A673 (cell line): Measurements from ENCODE around the gene C1orf74. TPM values are rescaled to one million over a fixed set of nuclear protein-coding genes. Genes with fewer than 3 reads are reported as not detected.

ENCODE experiments used
- BruUV-seq: library from RNA; stranded (reverse); fragments of 400-500 nt; replicated peaks from 2 replicates; lab custom pipeline; 2021; lab: Mats Ljungman, UMichigan
- CTCF ChIA-PET: fragments of 300-600 bp; sonication (Branson Sonifier 250); formaldehyde crosslinking; loops from one replicate; lab custom pipeline; 2022; ENCODE audit warnings: antibody characterized with exemption; lab: Charles Lee
- POLR2A ChIA-PET: fragments of 300-600 bp; sonication (Branson Sonifier 250); formaldehyde crosslinking; loops from one replicate; lab custom pipeline; 2022; ENCODE audit warnings: antibody characterized with exemption; ENCODE audit not compliant: low non-redundant PET; lab: Charles Lee
- DNase-seq: peaks from one replicate; pipeline ENCODE4 v3.0.0-alpha.2; 2015; ENCODE audit warnings: low spot score
- H3K27ac ChIP-seq: fragments of 200-600 bp; sonication (generic); 2 replicates; pipeline ENCODE4 v1.5.1; 2016; ENCODE audit warnings: mixed run types, low read depth, mild to moderate bottlenecking, mixed read lengths, antibody characterized with exemption, low read length; ENCODE audit not compliant: poor library complexity, severe bottlenecking
- H3K27me3 ChIP-seq: fragments of 200-600 bp; sonication (generic); replicated peaks from 2 replicates; pipeline ENCODE4 v1.6.1; 2017; ENCODE audit warnings: mixed run types, low read depth, mild to moderate bottlenecking, mixed read lengths, antibody characterized with exemption, low read length; ENCODE audit not compliant: insufficient read depth, poor library complexity
- H3K36me3 ChIP-seq: fragments of 200-600 bp; sonication (generic); 2 replicates; pipeline ENCODE4 v1.6.1; 2016; ENCODE audit warnings: mixed run types, mild to moderate bottlenecking, mixed read lengths, antibody characterized with exemption, low read length; ENCODE audit not compliant: insufficient read depth, poor library complexity, severe bottlenecking
- H3K4me1 ChIP-seq: fragments of 200-600 bp; sonication (generic); 2 replicates; pipeline ENCODE4 v1.6.1; 2017; ENCODE audit warnings: mixed run types, mild to moderate bottlenecking, mixed read lengths, antibody characterized with exemption, low read length; ENCODE audit not compliant: insufficient read depth, poor library complexity, severe bottlenecking
- H3K4me3 ChIP-seq: fragments of 200-600 bp; sonication (generic); 2 replicates; pipeline ENCODE4 v1.5.1; 2016; ENCODE audit warnings: low read depth, mixed run types, mild to moderate bottlenecking, mixed read lengths, low read length; ENCODE audit not compliant: poor library complexity, severe bottlenecking
- H3K9me3 ChIP-seq: fragments of 200-600 bp; sonication (generic); 2 replicates; pipeline ENCODE4 v1.6.1; 2016; ENCODE audit warnings: mixed run types, low read depth, mild to moderate bottlenecking, mixed read lengths, antibody characterized with exemption, low read length; ENCODE audit not compliant: poor library complexity, severe bottlenecking
- CTCF ChIP-seq: fragments of 300-800, 200-600 bp; sonication (generic); conservative IDR thresholded peaks from 2 replicates; pipeline ENCODE4 v1.5.1; 2017; ENCODE audit warnings: low read depth, mild to moderate bottlenecking, antibody characterized with exemption, low read length, moderate library complexity, mixed read lengths
- EZH2 ChIP-seq: fragments of 200-600 bp; sonication (generic); IDR thresholded peaks from 2 replicates; pipeline ENCODE4 v1.6.1; 2017; ENCODE audit warnings: borderline replicate concordance, low read depth, mild to moderate bottlenecking, mixed read lengths, antibody characterized with exemption, low read length; ENCODE audit not compliant: poor library complexity, severe bottlenecking
- intact Hi-C: fragments of 100-400 bp; cut with micrococcal nuclease; formaldehyde crosslinking; loops from one replicate; pipeline ENCODE4 v1.10.0; 2022; ENCODE audit not compliant: unreplicated experiment
- total RNA-seq: library from RNA; stranded (reverse); gene quantifications from 2 replicates; pipeline ENCODE4 v1.2.3, GENCODE V29; 2021

Gene C1orf74
- total RNA-seq, 1 experiment from 2014 or later: 4.2 TPM

- intact Hi-C loops: no loop called here
- no peak for DNase-seq
- Histone ChIP-seq H3K4me1 (no peaks in the 10 kb centered on the region), H3K36me3 (no peaks in the 10 kb centered on the region), H3K27me3 (no peaks in the 10 kb centered on the region), H3K27ac (no peak overlapping the region), H3K9me3 (no peaks in the 10 kb centered on the region), H3K4me3 (no peak overlapping the region)
- BruUV-seq: no TSS peak
- POLR2A ChIA-PET: no interaction called here
- CTCF ChIA-PET: no interaction called here
- TF ChIP-seq EZH2: no peak
- no peak for TF ChIP-seq CTCF
These were observed 43.2 kb downstream of the C1orf74 start for GRCh38 chr1:209741193-209741592.

GRCh38 chr1:209738270-209738669 is 46.1 kb downstream of the C1orf74 start:
- POLR2A ChIA-PET: no interaction called here
- H3K4me1 ChIP-seq: no peaks in the 10 kb centered on the region
- H3K27ac ChIP-seq: no peak overlapping the region
- H3K4me3 ChIP-seq: no peak overlapping the region
- DNase-seq: no peak
- TF ChIP-seq EZH2 (no peak), CTCF (no peak)
- intact Hi-C loops: no loop called here
- H3K9me3 ChIP-seq: no peaks in the 10 kb centered on the region
- H3K36me3 ChIP-seq: no peaks in the 10 kb centered on the region
- no TSS peak for BruUV-seq
- CTCF ChIA-PET: no interaction called here
- no peaks in the 10 kb centered on the region for H3K27me3 ChIP-seq

- no peaks in the 10 kb centered on the region for H3K4me1 ChIP-seq
- BruUV-seq: no TSS peak
- H3K4me3 ChIP-seq: no peak overlapping the region
- no peak for DNase-seq
- no peaks in the 10 kb centered on the region for H3K9me3 ChIP-seq
- CTCF ChIA-PET: no interaction called here
- H3K27ac ChIP-seq: no peak overlapping the region
- intact Hi-C loops: no loop called here
- H3K27me3 ChIP-seq: no peaks in the 10 kb centered on the region
- H3K36me3 ChIP-seq: no peaks in the 10 kb centered on the region
- TF ChIP-seq CTCF: no peak
- no peak for TF ChIP-seq EZH2
- POLR2A ChIA-PET: interaction anchor here (0.6 kb wide), 1 partner anchor 18 kb away, joined by 8 read pairs; no protein-coding TSS in a partner anchor
These were observed 47.2 kb downstream of the C1orf74 start for GRCh38 chr1:209737118-209737505.
